MCF 10A (cell line): ENCODE data around the gene ZNF513. TPM values are rescaled to one million over a fixed set of nuclear protein-coding genes. Genes with fewer than 3 reads are reported as not detected.

ENCODE experiments used
- BruUV-seq: library from RNA; stranded (reverse); fragments of 400-500 nt; replicated peaks from 2 replicates; lab custom pipeline; 2021; lab: Mats Ljungman, UMichigan
- CTCF ChIA-PET: fragments of 300-600 bp; sonication (Branson Sonifier 250); formaldehyde crosslinking; extraction: SDS; loops from one replicate; lab custom pipeline; 2021; ENCODE audit warnings: antibody characterized with exemption, inconsistent platforms; lab: Yijun Ruan, JAX
- POLR2A ChIA-PET: fragments of 300-600, 350-650 bp; sonication (Branson Sonifier 250); formaldehyde crosslinking; extraction: SDS; loops from one replicate; lab custom pipeline; 2020; ENCODE audit warnings: antibody characterized with exemption, inconsistent platforms; lab: Yijun Ruan, JAX
- DNase-seq: peaks from one replicate; pipeline ENCODE4 v3.0.0-alpha.2; 2018; ENCODE audit not compliant: unreplicated experiment
- H3K27ac Mint-ChIP-seq: one replicate; pipeline ENCODE4 v1.8.0; 2022; ENCODE audit warnings: mild to moderate bottlenecking, low read depth, mixed read lengths; ENCODE audit not compliant: unreplicated experiment
- H3K27me3 Mint-ChIP-seq: one replicate; pipeline ENCODE4 v1.8.0; 2022; ENCODE audit warnings: mixed read lengths; ENCODE audit not compliant: insufficient read depth, unreplicated experiment
- H3K36me3 Mint-ChIP-seq: one replicate; pipeline ENCODE4 v1.8.0; 2022; ENCODE audit warnings: mild to moderate bottlenecking, moderate library complexity, mixed read lengths; ENCODE audit not compliant: insufficient read depth, unreplicated experiment
- H3K4me1 Mint-ChIP-seq: one replicate; pipeline ENCODE4 v1.8.0; 2022; ENCODE audit warnings: mixed read lengths; ENCODE audit not compliant: insufficient read depth, unreplicated experiment
- H3K4me3 Mint-ChIP-seq: one replicate; pipeline ENCODE4 v1.8.0; 2022; ENCODE audit warnings: mild to moderate bottlenecking, moderate library complexity, mixed read lengths; ENCODE audit not compliant: unreplicated experiment
- H3K9me3 Mint-ChIP-seq: one replicate; pipeline ENCODE4 v1.8.0; 2022; ENCODE audit warnings: mixed read lengths; ENCODE audit not compliant: unreplicated experiment
- CTCF ChIP-seq: fragments of 200-600 bp; IDR thresholded peaks from one replicate; pipeline ENCODE4 v1.8.0; 2022; ENCODE audit warnings: antibody characterized with exemption, mild to moderate bottlenecking; ENCODE audit not compliant: unreplicated experiment
- intact Hi-C: fragments of 100-400 bp; cut with micrococcal nuclease; formaldehyde crosslinking; loops from 2 replicates; pipeline ENCODE4 v1.14.1; 2022
- total RNA-seq: library from RNA; stranded (reverse); gene quantifications from 2 replicates; pipeline ENCODE4 v1.2.3, GENCODE V29; 2022

Gene ZNF513
- total RNA-seq, 1 experiment from 2014 or later = 16.2 TPM

- CTCF ChIA-PET = interaction anchor here (0.5 to 5.7 kb wide), 5 partner anchors 8 to 60 kb away, joined by 3 to 47 read pairs (median 4); partner anchors contain the start of genes GTF3C2, MPV17 and ZNF513
- H3K27ac Mint-ChIP-seq = peak overlapping the region; percentile 81
- DNase-seq = peak; percentile 33
- no TSS peak for BruUV-seq
- intact Hi-C loops = loop anchor here (1.0 kb wide), 3 partner anchors 9 to 50 kb away; partner anchors contain the start of gene ZNF513
- peaks cover 21% of the 10 kb centered on the region for H3K4me1 Mint-ChIP-seq
- H3K27me3 Mint-ChIP-seq = no peaks in the 10 kb centered on the region
- POLR2A ChIA-PET = interaction anchor here (0.6 to 7.8 kb wide), 20 partner anchors 8 to 308 kb away, joined by 3 to 148 read pairs (median 4); partner anchors contain the start of genes ATRAID, CCDC121, GPN1 and GTF3C2
- no peak for TF ChIP-seq CTCF
- H3K4me3 Mint-ChIP-seq = peak overlapping the region; percentile 86
- peaks cover 64% of the 10 kb centered on the region for H3K36me3 Mint-ChIP-seq
- H3K9me3 Mint-ChIP-seq = no peaks in the 10 kb centered on the region
Measured at GRCh38 chr2:27370816-27371620, 9.5 kb downstream of the ZNF513 start.

- peaks cover 64% of the 10 kb centered on the region for H3K36me3 Mint-ChIP-seq
- no TSS peak for BruUV-seq
- H3K27ac Mint-ChIP-seq = peak within 1 kb of the TSS; percentile 81
- H3K4me1 Mint-ChIP-seq = peaks cover 21% of the 10 kb centered on the region
- ChIA-PET POLR2A (interaction anchor here (0.6 to 7.8 kb wide), 25 partner anchors 9 to 1076 kb away, joined by 3 to 148 read pairs (median 5); partner anchors contain the start of genes CCDC121, GPN1, GTF3C2 and KHK), CTCF (interaction anchor here (0.6 to 5.7 kb wide), 14 partner anchors 10 to 940 kb away, joined by 3 to 47 read pairs (median 4); partner anchors contain the start of genes GTF3C2 and MPV17)
- H3K27me3 Mint-ChIP-seq = no peaks in the 10 kb centered on the region
- no peaks in the 10 kb centered on the region for H3K9me3 Mint-ChIP-seq
- TF ChIP-seq CTCF = peak; percentile 69
- intact Hi-C loops = loop anchor here (1.0 kb wide), 3 partner anchors 10 to 49 kb away; partner anchors contain the start of gene ZNF513
- H3K4me3 Mint-ChIP-seq = peak within 1 kb of the TSS; percentile 86
- peak; percentile 99 for DNase-seq
Measured at GRCh38 chr2:27370026-27370815, 10.3 kb downstream of the ZNF513 start, which contains the start of the genes EIF2B4 and SNX17. EIF2B4 (minus strand) TSS chr2:27370338; CDS start chr2:27370314, 24 bp downstream. SNX17 (plus strand) TSS chr2:27370616; CDS start chr2:27370744, 128 bp downstream.

- H3K4me3 Mint-ChIP-seq = peak overlapping the region; percentile 86
- H3K27ac Mint-ChIP-seq = peak overlapping the region; percentile 81
- peaks cover 21% of the 10 kb centered on the region for H3K4me1 Mint-ChIP-seq
- intact Hi-C loops = loop anchor here (1.0 kb wide), 3 partner anchors 11 to 48 kb away; partner anchors contain the start of gene ZNF513
- POLR2A ChIA-PET = interaction anchor here (0.6 to 7.8 kb wide), 21 partner anchors 9 to 1076 kb away, joined by 3 to 148 read pairs (median 5); partner anchors contain the start of genes CCDC121, GPN1, GTF3C2 and KHK
- TF ChIP-seq CTCF = no peak
- H3K9me3 Mint-ChIP-seq = no peaks in the 10 kb centered on the region
- no peaks in the 10 kb centered on the region for H3K27me3 Mint-ChIP-seq
- DNase-seq = peak; percentile 64
- CTCF ChIA-PET = interaction anchor here (0.6 to 5.7 kb wide), 15 partner anchors 9 to 941 kb away, joined by 3 to 47 read pairs (median 4); partner anchors contain the start of genes GTF3C2 and MPV17
- peaks cover 64% of the 10 kb centered on the region for H3K36me3 Mint-ChIP-seq
- BruUV-seq = TSS peak; percentile 43
Measured at GRCh38 chr2:27369471-27370025, 11.0 kb downstream of the ZNF513 start.
